Tibial nerve (tissue), 4 donors: Measurements from ENCODE around the gene ZBTB20.

Experiments used
- CTCF ChIP-seq, 5 experiments: fragments of 200-600 bp in 3 of 5; fragments of 450-650 bp in 2 of 5; sonication (generic) in 3 of 5; IDR thresholded peaks; one replicate each; pipeline ENCODE4 v1.5.1; 2016 to 2019; ENCODE audit warnings: antibody characterized with exemption in 5 of 5, mild to moderate bottlenecking in 3 of 5, moderate library complexity in 2 of 5
- EP300 ChIP-seq, 2 donors: sonication (generic); formaldehyde crosslinking; IDR thresholded peaks; one replicate each; pipeline ENCODE4 v1.6.1; 2017; ENCODE audit warnings: antibody characterized with exemption in 2 of 2, mild to moderate bottlenecking in 1 of 2
- POLR2A ChIP-seq, 2 donors: fragments of 450-650 bp; IDR thresholded peaks; one replicate each; pipeline ENCODE4 v1.6.1; 2017; ENCODE audit warnings: antibody characterized with exemption in 2 of 2, mild to moderate bottlenecking in 2 of 2, moderate library complexity in 2 of 2

- TF ChIP-seq CTCF (IDR thresholded peaks at IDR 0.05) = no peak
- TF ChIP-seq POLR2A (IDR thresholded peaks at IDR 0.05) = no peak
- TF ChIP-seq EP300 (IDR thresholded peaks at IDR 0.05) = no peak
Observed at GRCh38 chr3:114355653-114356052, 791.4 kb downstream of the ZBTB20 start.
